CD14-positive monocyte (primary cell): ENCODE measurements around the gene NUFIP2. TPM values are rescaled to one million over a fixed set of nuclear protein-coding genes. Genes with fewer than 3 reads are reported as not detected.
A peak's percentile ranks its signal among the peaks of the same experiment; 100 is the strongest.

Experiments used
- DNase-seq, 3 donors: peaks; one replicate each; pipeline ENCODE4 v3.0.0-alpha.2; 2011 to 2022
- H2AFZ ChIP-seq: 2 replicates; pipeline ENCODE4 v1.6.0; 2012; ENCODE audit warnings: mild to moderate bottlenecking, low read depth, low read length, inconsistent platforms; ENCODE audit not compliant: insufficient read depth, poor library complexity, severe bottlenecking
- H3K27ac ChIP-seq, 2 donors: 1 replicate in 1 of 2; 2 replicates in 1 of 2; pipeline ENCODE4 v1.5.1; 2012 to 2013; ENCODE audit warnings: low read length in 2 of 2, control low read depth in 1 of 2, inconsistent platforms in 1 of 2, low read depth in 1 of 2, mild to moderate bottlenecking in 1 of 2
- H3K27me3 ChIP-seq, 2 donors: one replicate each; pipeline versions ENCODE4 v1.6.0 to v1.6.1; 2011 to 2013; ENCODE audit warnings: low read length in 2 of 2; ENCODE audit not compliant: control insufficient read depth in 2 of 2, insufficient read depth in 2 of 2
- H3K36me3 ChIP-seq, 2 donors: replicated peaks in 1 of 2; 1 replicate in 1 of 2; 2 replicates in 1 of 2; pipeline versions ENCODE4 v1.5.1 to v1.6.1; 2012 to 2013; ENCODE audit warnings: low read length in 2 of 2, control low read depth in 1 of 2, inconsistent platforms in 1 of 2, mild to moderate bottlenecking in 1 of 2; ENCODE audit not compliant: insufficient read depth in 2 of 2, control insufficient read depth in 1 of 2
- H3K4me1 ChIP-seq, 2 donors: 1 replicate in 1 of 2; 2 replicates in 1 of 2; pipeline versions ENCODE4 v1.5.1 to v1.6.1; 2012 to 2013; ENCODE audit warnings: low read length in 2 of 2, control low read depth in 1 of 2, inconsistent platforms in 1 of 2, mild to moderate bottlenecking in 1 of 2, moderate library complexity in 1 of 2; ENCODE audit not compliant: insufficient read depth in 2 of 2, control insufficient read depth in 1 of 2
- H3K4me2 ChIP-seq: replicated peaks from 2 replicates; pipeline ENCODE3; 2012; ENCODE audit warnings: low read length, moderate library complexity, mild to moderate bottlenecking; ENCODE audit not compliant: poor library complexity, severe bottlenecking; ENCODE audit errors: extremely low read depth
- H3K4me3 ChIP-seq, 3 experiments: fragments of 200-600 bp in 1 of 3; sonication (generic) in 1 of 3; replicated peaks in 1 of 3; 1 replicate in 2 of 3; 2 replicates in 1 of 3; pipeline ENCODE4 v1.5.1; 2011 to 2013; ENCODE audit warnings: low read length in 3 of 3, mild to moderate bottlenecking in 3 of 3, control low read depth in 2 of 3, low read depth in 2 of 3, inconsistent platforms in 1 of 3, moderate library complexity in 1 of 3
- H3K79me2 ChIP-seq: 2 replicates; pipeline ENCODE4 v1.6.0; 2012; ENCODE audit warnings: mild to moderate bottlenecking, control low read depth, inconsistent platforms, low read length, moderate library complexity; ENCODE audit not compliant: insufficient read depth
- H3K9ac ChIP-seq: 2 replicates; pipeline ENCODE4 v1.6.0; 2017; ENCODE audit warnings: low read length, mild to moderate bottlenecking; ENCODE audit not compliant: insufficient read depth, poor library complexity, severe bottlenecking
- H3K9me3 ChIP-seq, 2 donors: replicated peaks in 1 of 2; 1 replicate in 1 of 2; 2 replicates in 1 of 2; pipeline versions ENCODE4 v1.5.1 to v1.6.1; 2012 to 2013; ENCODE audit warnings: low read length in 2 of 2, control low read depth in 1 of 2; ENCODE audit not compliant: control insufficient read depth in 1 of 2, insufficient read depth in 1 of 2
- H4K20me1 ChIP-seq: 2 replicates; pipeline ENCODE4 v1.6.0; 2012; ENCODE audit warnings: mild to moderate bottlenecking, low read length, control low read depth, moderate library complexity; ENCODE audit not compliant: insufficient read depth
- H3K27ac Mint-ChIP-seq, 7 donors: one replicate each; pipeline ENCODE4 v1.8.0; 2020; ENCODE audit warnings: mild to moderate bottlenecking in 7 of 7, mixed read lengths in 7 of 7, moderate library complexity in 6 of 7, inconsistent platforms in 2 of 7
- H3K27me3 Mint-ChIP-seq, 3 donors: one replicate each; pipeline ENCODE4 v1.8.0; 2021 to 2022; ENCODE audit warnings: low read depth in 3 of 3, mild to moderate bottlenecking in 3 of 3, mixed read lengths in 3 of 3, moderate library complexity in 3 of 3, inconsistent platforms in 1 of 3
- H3K36me3 Mint-ChIP-seq, 2 donors: one replicate each; pipeline ENCODE4 v1.8.0; 2020; ENCODE audit warnings: mixed read lengths in 2 of 2, inconsistent platforms in 1 of 2, mild to moderate bottlenecking in 1 of 2
- H3K4me1 Mint-ChIP-seq: one replicate; pipeline ENCODE4 v1.8.0; 2020; ENCODE audit warnings: mild to moderate bottlenecking, mixed read lengths
- H3K4me3 Mint-ChIP-seq, 2 donors: one replicate each; pipeline ENCODE4 v1.8.0; 2020; ENCODE audit warnings: mild to moderate bottlenecking in 2 of 2, mixed read lengths in 2 of 2, moderate library complexity in 1 of 2
- H3K9me3 Mint-ChIP-seq, 7 donors: one replicate each; pipeline ENCODE4 v1.8.0; 2020 to 2022; ENCODE audit warnings: mixed read lengths in 7 of 7, mild to moderate bottlenecking in 6 of 7, moderate library complexity in 6 of 7, inconsistent platforms in 2 of 7
- WGBS: methylation state at CpG from one replicate; pipeline ENCODE4 v1.1.5; 2013; ENCODE audit warnings: missing lambda C conversion rate; ENCODE audit not compliant: insufficient coverage; 5-methylcytosine and 5-hydroxymethylcytosine counted together
- intact Hi-C, 2 donors: fragments of 100-400 bp; cut with micrococcal nuclease; formaldehyde crosslinking; loops; one replicate each; pipeline versions ENCODE4 v1.15.0 to v1.15.1; 2023
- polyA plus RNA-seq, 3 donors: library from polyadenylated mRNA; depleted of rRNA in 1 of 3; unstranded in 2 of 3; stranded (reverse) in 1 of 3; fragments of 300-500 nt in 2 of 3; fragments of >200 nt in 1 of 3; fragmentation: Illumina TruSeq in 2 of 3; gene quantifications; 1 replicate in 2 of 3; 2 replicates in 1 of 3; pipeline ENCODE4 v1.2.3, GENCODE V29; 2012 to 2021
- TF ChIP-seq, protein P1 (sequence below): fragments of 200-600 bp; IDR thresholded peaks from one replicate; pipeline ENCODE4 v1.8.0; 2022; ENCODE audit warnings: antibody characterized with exemption, mild to moderate bottlenecking

The NUFIP2 gene
- polyA plus RNA-seq, 3 donors, result 8.7 to 25.1 (median 13.7) TPM

DNA sequence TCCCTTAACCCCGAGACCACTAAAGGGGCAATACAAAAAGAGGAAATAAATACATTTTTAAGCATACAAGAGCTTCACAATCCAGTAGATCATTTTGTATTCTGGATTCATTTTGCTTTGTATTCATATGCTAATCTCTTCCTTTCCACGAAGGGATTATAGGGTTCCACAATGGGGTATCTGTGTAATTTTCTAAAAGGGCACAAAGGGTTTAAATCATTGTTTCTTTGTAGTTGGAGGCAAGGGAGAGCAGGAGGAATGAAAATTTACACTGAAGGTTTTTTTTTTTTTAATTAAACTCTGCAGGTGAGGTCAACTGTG lies 592 bp upstream of the NUFIP2 start:
- H4K20me1 ChIP-seq, result peaks cover 40% of the 10 kb centered on the region
- Mint-ChIP-seq H3K4me3 (peak overlapping the region; percentile 100), H3K36me3 (peaks cover 5 to 9% of the 10 kb centered on the region in 2 donors), H3K27me3 (peaks cover 0 to 10% (median 0%) of the 10 kb centered on the region in 3 donors), H3K9me3 (peaks cover 0 to 2% (median 0%) of the 10 kb centered on the region in 7 donors), H3K4me1 (peaks cover 32% of the 10 kb centered on the region), H3K27ac (peak overlapping the region; percentile 99 to 100 (median 99))
- H3K27ac ChIP-seq, result peak overlapping the region; percentile 98 to 99
- DNase-seq, result no peak
- H3K4me1 ChIP-seq, result peaks cover 32 to 38% of the 10 kb centered on the region in 2 donors
- peaks cover 43% of the 10 kb centered on the region for H3K79me2 ChIP-seq
- peak overlapping the region; percentile 50 to 100 (median 99) for H3K4me3 ChIP-seq
- intact Hi-C loops, result loop anchor here (5.0 kb wide), 2 partner anchors 37 to 152 kb away; no protein-coding TSS in a partner anchor
- peak overlapping the region; percentile 81 for H3K4me2 ChIP-seq
- H3K9me3 ChIP-seq, result no peaks in the 10 kb centered on the region
- peak overlapping the region; percentile 82 for H2AFZ ChIP-seq
- H3K36me3 ChIP-seq, result peaks cover 7 to 12% of the 10 kb centered on the region in 2 donors
- WGBS, result no CpG with 5 or more reads among the region's 2 CpGs
- peak overlapping the region; percentile 89 for H3K9ac ChIP-seq
- TF ChIP-seq, protein P1, sequence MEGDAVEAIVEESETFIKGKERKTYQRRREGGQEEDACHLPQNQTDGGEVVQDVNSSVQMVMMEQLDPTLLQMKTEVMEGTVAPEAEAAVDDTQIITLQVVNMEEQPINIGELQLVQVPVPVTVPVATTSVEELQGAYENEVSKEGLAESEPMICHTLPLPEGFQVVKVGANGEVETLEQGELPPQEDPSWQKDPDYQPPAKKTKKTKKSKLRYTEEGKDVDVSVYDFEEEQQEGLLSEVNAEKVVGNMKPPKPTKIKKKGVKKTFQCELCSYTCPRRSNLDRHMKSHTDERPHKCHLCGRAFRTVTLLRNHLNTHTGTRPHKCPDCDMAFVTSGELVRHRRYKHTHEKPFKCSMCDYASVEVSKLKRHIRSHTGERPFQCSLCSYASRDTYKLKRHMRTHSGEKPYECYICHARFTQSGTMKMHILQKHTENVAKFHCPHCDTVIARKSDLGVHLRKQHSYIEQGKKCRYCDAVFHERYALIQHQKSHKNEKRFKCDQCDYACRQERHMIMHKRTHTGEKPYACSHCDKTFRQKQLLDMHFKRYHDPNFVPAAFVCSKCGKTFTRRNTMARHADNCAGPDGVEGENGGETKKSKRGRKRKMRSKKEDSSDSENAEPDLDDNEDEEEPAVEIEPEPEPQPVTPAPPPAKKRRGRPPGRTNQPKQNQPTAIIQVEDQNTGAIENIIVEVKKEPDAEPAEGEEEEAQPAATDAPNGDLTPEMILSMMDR, result no peak
- H3K27me3 ChIP-seq, result no peaks in the 10 kb centered on the region

DNA sequence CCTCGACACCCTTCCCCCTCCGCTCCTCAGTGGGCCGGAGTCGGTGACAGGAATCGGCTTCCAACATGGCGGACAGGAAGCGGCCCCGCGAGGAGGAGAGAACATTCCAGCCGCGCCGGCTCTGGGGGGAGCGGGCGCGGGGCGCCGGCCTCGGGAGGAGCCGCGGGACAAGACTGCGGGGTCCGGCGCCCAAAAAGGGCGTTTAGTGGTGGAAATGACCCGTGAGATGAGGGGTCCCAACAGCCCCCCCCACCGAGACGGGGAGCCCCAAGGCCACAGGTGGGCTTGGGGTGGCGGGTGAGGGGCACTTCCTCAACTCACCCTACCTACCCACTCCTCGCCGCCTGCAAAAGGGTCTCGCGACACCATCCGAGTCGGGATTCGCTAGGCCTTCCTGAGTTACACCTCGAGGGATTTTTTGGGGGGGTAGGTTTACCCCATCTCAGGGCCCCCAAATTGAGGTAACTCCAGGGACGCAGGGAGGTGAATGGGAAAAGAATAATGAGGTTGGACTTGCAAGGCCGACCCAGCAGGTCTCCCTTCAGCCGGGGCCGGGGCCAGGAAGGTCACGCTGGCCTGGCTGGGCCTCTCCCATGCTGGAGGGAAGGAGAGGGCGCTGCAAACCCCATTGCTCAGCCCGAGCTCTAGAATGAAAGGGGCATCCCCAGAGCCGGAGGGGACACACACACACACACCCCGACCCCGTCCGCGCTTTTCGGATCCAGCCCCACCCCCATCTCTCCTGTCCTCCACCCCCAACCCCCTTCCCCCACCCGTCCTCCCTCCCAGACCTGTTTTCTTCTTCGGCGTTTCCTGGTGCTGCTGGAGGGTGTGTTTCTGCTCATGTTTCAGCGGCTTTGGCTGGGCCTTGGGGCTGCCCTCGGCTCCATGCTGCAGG lies 707 bp downstream of the NUFIP2 start:
- Histone ChIP-seq H3K27ac (peak overlapping the region; percentile 98 to 99), H3K9ac (peak overlapping the region; percentile 89), H3K4me3 (peak overlapping the region; percentile 76 to 100 (median 99)), H4K20me1 (peaks cover 53% of the 10 kb centered on the region), H3K9me3 (no peaks in the 10 kb centered on the region), H3K36me3 (peaks cover 16 to 25% of the 10 kb centered on the region in 2 donors), H2AFZ (no peak overlapping the region), H3K79me2 (peaks cover 56% of the 10 kb centered on the region), H3K4me1 (peaks cover 32 to 43% of the 10 kb centered on the region in 2 donors), H3K4me2 (peak overlapping the region; percentile 81), H3K27me3 (no peaks in the 10 kb centered on the region)
- peak; percentile 41 to 62 (median 54) for DNase-seq
- Mint-ChIP-seq H3K4me1 (peaks cover 42% of the 10 kb centered on the region), H3K9me3 (peaks cover 0 to 2% (median 0%) of the 10 kb centered on the region in 7 donors), H3K27me3 (peaks cover 0 to 7% (median 0%) of the 10 kb centered on the region in 3 donors), H3K27ac (peak overlapping the region; percentile 99 to 100 (median 99)), H3K36me3 (peaks cover 15 to 20% of the 10 kb centered on the region in 2 donors), H3K4me3 (peak overlapping the region; percentile 100)
- TF ChIP-seq, protein P1, result no peak
- intact Hi-C loops, result loop anchor here (5.0 kb wide), 2 partner anchors 36 to 151 kb away; no protein-coding TSS in a partner anchor
- WGBS, result 0% methylated on average over 20 of the region's 54 CpGs
